Stimulated activated CD8-positive, alpha-beta memory T cell treated with anti-CD3 and anti-CD28 coated beads, Interleukin-4, amount 100 ng/mL, for 4 hours (primary cell): ENCODE measurements around the gene NFAT5.
"Not testable (repeated sequence)": the region's sequence is repeated elsewhere in the genome, so short reads cannot be mapped to it uniquely, and the experiment has no call there.

ENCODE experiments used
- DNase-seq, 2 donors: peaks; one replicate each; pipeline ENCODE4 v3.0.0-alpha.2; 2020; ENCODE audit warnings: low read depth in 2 of 2, low spot score in 1 of 2

NFAT5 gene

GRCh38 chr16:69633375-69633774, 67.6 kb downstream of the NFAT5 start:
- no peak for DNase-seq

GRCh38 chr16:69636563-69637146, 70.9 kb downstream of the NFAT5 start:
- DNase-seq = not testable (repeated sequence)

- not testable (repeated sequence) for DNase-seq
These were observed 71.6 kb downstream of the NFAT5 start for GRCh38 chr16:69637206-69637865.

- DNase-seq = not testable (repeated sequence)
These were observed 78.2 kb downstream of the NFAT5 start for GRCh38 chr16:69643997-69644396.

GRCh38 chr16:69644790-69645189, 79.0 kb downstream of the NFAT5 start:
- no peak for DNase-seq

- DNase-seq = no peak
These were observed 81.3 kb downstream of the NFAT5 start for GRCh38 chr16:69647020-69647419.

GRCh38 chr16:69651217-69651616, 85.5 kb downstream of the NFAT5 start:
- DNase-seq = no peak

GRCh38 chr16:69654280-69654931, 88.6 kb downstream of the NFAT5 start:
- DNase-seq = no peak

GRCh38 chr16:69660166-69660565, 94.4 kb downstream of the NFAT5 start:
- no peak for DNase-seq

GRCh38 chr16:69662901-69663300, 97.1 kb downstream of the NFAT5 start:
- DNase-seq = no peak

- no peak for DNase-seq
These were observed 98.1 kb downstream of the NFAT5 start for GRCh38 chr16:69663846-69664245.

GRCh38 chr16:69669577-69669976, 103.8 kb downstream of the NFAT5 start:
- no peak for DNase-seq

- no peak for DNase-seq
These were observed 106.7 kb downstream of the NFAT5 start for GRCh38 chr16:69672315-69672997.

GRCh38 chr16:69672998-69673713, 107.4 kb downstream of the NFAT5 start:
- no peak for DNase-seq

GRCh38 chr16:69680358-69680757, 114.6 kb downstream of the NFAT5 start:
- no peak for DNase-seq

GRCh38 chr16:69688589-69688988, 122.8 kb downstream of the NFAT5 start:
- no peak for DNase-seq

- no peak for DNase-seq
These were observed 126.5 kb downstream of the NFAT5 start for GRCh38 chr16:69691980-69692911.

GRCh38 chr16:69693916-69694315, 128.2 kb downstream of the NFAT5 start:
- DNase-seq = no peak

GRCh38 chr16:69698404-69698803, 132.6 kb downstream of the NFAT5 start:
- DNase-seq = no peak

- DNase-seq = no peak
These were observed 134.1 kb downstream of the NFAT5 start for GRCh38 chr16:69699915-69700314.
